G401 (cell line): ENCODE measurements around the gene ZNF462. TPM values are rescaled to one million over a fixed set of nuclear protein-coding genes. Genes with fewer than 3 reads are reported as not detected.
"Not testable (repeated sequence)": the region's sequence is repeated elsewhere in the genome, so short reads cannot be mapped to it uniquely, and the experiment has no call there.

Source experiments
- DNase-seq: peaks from one replicate; pipeline ENCODE4 v3.0.0-alpha.2; 2015; ENCODE audit warnings: low spot score
- in situ Hi-C: cut with HindIII; loops from 2 replicates; pipeline ENCODE4 v1.10.0; 2016; ENCODE audit warnings: low sequenced_read_pairs, mixed read lengths
- total RNA-seq: library from RNA; depleted of rRNA; stranded (reverse); fragments of >200 nt; shearing (Covaris generic); gene quantifications from 2 replicates; pipeline ENCODE4 v1.2.3, GENCODE V29; 2014

ZNF462 gene
- total RNA-seq, 1 experiment from 2014 or later: 0.20 TPM

- in situ Hi-C loops: no loop called here
- no peak for DNase-seq
Observed at GRCh38 chr9:106880863-106881262, 17.9 kb downstream of the ZNF462 start.

DNA sequence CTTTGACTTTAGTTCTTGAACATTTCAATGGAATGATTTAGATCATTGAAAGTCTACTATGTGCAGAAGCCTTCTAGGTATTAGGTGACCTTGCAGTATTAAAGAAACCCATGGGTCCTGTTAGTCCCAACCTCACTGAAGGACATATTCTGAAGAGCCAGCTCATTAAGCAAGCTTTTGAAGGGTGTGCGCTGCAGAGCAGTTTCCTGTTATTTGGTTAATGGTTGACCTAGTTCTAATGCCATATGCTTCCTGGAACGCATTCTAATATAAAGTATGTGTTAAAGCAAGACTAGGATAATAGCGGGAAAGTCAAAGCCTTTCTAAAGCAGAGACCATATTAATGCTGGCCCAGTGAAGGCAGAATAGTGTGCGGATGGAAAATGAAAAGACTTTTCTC lies 20.1 kb downstream of the ZNF462 start:
- peak; percentile 89 for DNase-seq
- in situ Hi-C loops: no loop called here

DNA sequence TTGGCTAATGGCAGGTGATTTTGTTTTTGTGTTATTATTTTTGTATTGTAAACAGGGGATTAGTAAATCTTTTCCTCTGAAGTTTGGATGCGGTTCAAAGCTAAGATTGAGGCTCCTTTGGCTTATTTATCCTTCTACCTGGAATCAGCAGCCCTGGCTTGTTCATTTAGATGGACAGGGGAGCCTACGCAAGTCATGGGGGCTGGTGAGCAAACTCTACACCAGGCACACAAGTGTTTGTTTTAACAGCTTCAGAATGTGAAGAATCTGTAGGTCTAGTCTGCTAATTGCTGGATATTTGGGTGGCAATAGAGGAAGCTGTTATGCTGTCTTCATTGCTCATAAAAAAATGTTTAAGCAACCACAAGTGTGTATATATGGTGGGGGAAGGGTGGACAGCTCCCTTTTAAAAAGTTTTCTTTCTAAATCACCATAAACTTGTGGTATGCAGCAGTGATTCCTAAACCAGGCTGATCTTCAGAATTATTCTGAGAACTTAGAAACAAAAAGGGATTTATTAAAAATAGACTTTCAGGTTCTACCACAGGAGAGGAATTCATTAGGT lies 20.7 kb downstream of the ZNF462 start:
- in situ Hi-C loops: no loop called here
- DNase-seq: peak; percentile 27

- in situ Hi-C loops: no loop called here
- DNase-seq: no peak
Observed at GRCh38 chr9:106885451-106885850, 22.5 kb downstream of the ZNF462 start.

DNA sequence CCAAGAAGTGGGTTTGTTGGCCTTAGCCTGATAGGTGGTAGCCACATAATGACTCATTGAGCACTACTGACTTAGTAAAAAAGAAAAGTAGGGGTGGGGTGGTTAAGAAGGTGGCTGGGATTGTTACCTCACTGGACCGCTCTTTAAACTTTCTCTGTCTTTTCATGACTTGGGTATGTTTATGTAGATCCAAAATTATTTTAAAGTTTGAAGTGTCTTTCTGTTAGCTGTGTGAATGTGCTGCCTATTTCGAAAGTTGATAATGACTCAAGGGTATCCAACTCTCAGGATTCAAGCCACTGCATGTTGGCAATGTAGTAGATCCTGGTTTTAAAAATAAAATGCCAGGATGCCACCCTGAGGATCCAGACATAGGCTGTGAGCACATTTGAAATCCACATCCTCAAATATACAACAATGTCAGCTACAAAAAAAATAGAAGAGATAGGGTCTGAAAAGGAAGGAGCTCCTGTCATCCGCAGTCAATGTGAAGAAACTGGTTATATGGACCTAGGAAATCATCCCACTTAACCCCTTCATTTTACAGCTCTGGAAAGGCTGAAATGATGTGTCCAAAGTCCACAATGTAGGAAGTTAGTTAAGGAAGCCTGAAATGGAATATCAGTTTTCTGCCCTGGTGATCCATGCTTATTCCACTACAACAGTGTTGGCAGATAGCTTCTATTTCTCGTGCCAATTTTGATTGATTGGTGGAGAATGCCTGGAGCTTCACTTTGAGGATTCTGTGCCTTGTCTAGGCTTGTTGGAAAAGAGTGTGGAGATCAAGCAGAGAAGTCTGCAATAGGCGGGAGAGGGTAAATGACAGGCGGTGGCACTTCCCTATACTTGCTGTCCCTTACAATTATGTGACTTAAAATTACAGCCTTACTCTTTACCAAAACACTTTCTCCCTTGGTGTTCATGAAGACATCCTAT lies 23.4 kb downstream of the ZNF462 start:
- in situ Hi-C loops: no loop called here
- no peak for DNase-seq

DNA sequence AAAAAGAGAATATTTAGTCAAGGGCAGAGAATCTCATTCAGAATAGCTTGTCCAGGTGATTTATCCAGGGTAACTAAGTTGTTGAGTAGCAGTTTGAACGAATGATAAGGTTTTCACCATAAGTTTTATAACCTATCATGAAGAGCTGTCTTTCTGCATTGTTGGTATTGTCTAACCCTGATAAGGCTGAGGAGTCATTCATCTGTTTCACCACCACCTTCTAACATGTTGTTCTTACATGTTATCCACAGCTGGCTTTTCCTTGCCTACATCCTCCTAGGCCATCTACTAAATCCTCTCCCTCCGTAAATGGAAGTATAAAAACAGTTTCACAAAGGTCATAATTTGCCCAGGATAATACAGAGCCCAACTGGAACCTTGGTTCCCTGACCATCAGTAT lies 24.1 kb downstream of the ZNF462 start:
- DNase-seq: no peak
- in situ Hi-C loops: no loop called here

- in situ Hi-C loops: no loop called here
- DNase-seq: no peak
Observed at GRCh38 chr9:106889061-106889590, 26.2 kb downstream of the ZNF462 start.

DNA sequence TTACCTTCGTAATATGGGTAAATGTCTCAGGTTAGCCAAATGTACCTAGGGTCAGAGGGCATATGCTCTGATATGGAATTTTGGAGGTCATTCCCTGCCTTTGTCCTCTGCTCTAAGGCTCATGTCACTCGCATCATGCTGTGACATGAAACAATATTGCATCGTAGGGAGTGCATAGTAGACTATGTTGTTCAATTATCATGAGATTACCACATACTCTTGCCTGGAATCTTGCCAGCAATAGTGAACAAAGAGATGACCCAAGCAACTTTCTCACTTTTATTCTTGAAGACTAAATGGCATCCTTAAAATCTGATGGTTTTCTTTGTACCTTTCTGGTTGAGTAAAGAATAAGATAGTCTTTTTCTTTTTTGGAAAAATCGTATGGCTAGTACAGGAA lies 27.6 kb downstream of the ZNF462 start:
- in situ Hi-C loops: no loop called here
- DNase-seq: no peak

DNA sequence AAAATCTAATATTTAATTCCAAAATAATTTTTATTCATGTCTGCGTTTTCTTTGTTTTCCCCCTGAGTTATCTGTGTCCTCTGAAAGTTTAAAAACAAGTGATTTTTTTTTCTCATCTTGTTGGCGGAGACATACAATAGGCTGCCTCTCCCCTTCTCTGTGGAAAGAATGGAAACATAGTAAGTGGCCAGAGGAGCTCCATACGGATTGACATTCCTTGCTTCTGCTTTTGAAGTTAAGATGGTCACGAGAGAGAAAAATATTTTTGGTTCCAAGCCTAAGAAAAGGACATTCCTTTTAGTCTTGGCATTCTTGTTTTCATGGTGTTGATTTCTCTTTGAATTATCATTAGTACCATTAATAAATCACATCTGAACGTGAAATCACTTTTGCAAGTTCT lies 28.3 kb downstream of the ZNF462 start:
- in situ Hi-C loops: no loop called here
- no peak for DNase-seq

DNA sequence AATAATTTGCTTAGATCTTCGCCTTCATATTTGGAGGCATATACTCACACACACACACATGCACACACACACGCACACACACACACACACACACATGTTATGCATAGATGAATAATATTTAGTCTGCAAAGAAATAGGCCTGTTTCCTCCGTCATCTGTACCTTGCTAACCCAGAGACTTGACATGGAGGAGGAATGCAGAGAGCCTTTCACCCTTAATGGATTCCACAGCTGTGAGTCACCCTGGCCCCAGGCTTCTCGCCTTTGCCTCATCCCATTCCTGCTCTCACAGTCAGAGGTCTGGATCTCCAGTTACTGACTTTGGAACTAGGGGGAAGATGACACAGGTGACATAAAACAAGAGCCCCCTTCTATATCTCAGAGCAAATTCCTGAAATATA lies 29.7 kb downstream of the ZNF462 start:
- DNase-seq: no peak
- in situ Hi-C loops: no loop called here

GRCh38 chr9:106893088-106893487 lies 30.1 kb downstream of the ZNF462 start:
- in situ Hi-C loops: no loop called here
- no peak for DNase-seq

DNA sequence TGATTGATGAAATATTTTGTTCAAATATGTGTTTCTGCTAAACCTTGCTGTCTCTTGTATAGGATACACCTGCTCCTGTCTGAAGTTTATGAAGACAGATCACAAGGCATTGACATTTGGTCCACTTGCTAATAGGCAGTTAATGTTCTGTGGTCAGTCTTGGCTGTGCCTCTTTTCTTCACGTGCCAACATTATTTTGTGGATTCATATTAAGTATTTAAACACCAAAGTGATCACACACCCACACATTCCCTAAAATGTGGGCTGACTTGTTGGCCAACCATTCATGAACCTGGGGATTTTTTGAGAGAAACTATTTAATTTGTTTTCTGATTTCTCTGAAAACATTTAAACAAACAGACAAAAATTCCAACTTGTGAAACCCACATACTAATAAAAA lies 33.7 kb downstream of the ZNF462 start:
- DNase-seq: no peak
- in situ Hi-C loops: no loop called here

- no peak for DNase-seq
Observed at GRCh38 chr9:106897236-106897635, 34.3 kb downstream of the ZNF462 start.

GRCh38 chr9:106897751-106898150 lies 34.8 kb downstream of the ZNF462 start:
- in situ Hi-C loops: no loop called here
- DNase-seq: no peak

More at GRCh38 chr9:106897236-106897635, 34.3 kb downstream of the ZNF462 start:
- in situ Hi-C loops: no loop called here

- in situ Hi-C loops, DNase-seq: not testable (repeated sequence)
Observed at GRCh38 chr9:106900523-106900922, 37.6 kb downstream of the ZNF462 start.

DNA sequence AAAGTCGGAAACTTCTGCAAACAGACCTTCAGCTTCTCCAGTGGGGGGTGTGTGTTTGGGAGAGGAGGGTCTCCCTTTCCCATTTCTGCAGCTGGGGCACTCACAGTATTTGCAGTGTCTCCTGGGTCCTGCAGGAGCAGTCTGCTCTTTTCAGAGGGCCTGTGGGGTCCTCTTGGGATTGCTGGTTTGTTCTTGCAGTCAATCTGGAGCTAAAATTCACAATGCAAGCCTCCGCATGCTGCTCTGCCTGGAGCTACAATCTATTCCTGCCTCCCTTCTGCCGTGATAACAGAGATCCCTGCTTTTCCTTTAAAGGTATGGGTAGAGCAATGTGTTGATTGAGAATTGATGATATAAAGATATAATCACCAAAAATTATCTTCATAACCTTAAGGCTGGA lies 43.2 kb downstream of the ZNF462 start:
- in situ Hi-C loops: no loop called here
- DNase-seq: no peak

DNA sequence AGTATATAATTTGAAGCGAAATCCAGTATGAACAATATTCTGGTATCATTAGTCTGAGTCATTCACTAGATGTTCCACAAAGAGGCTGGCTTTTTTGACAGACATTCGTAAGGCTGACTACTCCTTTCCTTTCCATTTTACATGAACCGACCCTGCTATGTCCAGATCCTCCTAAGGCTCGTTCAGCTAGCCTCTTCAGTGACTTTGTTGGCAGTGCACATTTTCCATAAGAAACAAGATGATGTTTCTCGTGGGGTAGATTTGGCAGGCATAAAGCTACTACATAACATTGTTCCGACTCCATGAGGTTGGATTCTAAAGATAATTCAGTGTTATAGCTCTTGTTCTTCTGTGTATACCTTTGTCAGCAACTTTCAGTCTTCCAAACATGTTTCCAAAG lies 49.0 kb downstream of the ZNF462 start:
- DNase-seq: no peak
- in situ Hi-C loops: no loop called here

- no peak for DNase-seq
Observed at GRCh38 chr9:106913276-106913675, 50.3 kb downstream of the ZNF462 start.

DNA sequence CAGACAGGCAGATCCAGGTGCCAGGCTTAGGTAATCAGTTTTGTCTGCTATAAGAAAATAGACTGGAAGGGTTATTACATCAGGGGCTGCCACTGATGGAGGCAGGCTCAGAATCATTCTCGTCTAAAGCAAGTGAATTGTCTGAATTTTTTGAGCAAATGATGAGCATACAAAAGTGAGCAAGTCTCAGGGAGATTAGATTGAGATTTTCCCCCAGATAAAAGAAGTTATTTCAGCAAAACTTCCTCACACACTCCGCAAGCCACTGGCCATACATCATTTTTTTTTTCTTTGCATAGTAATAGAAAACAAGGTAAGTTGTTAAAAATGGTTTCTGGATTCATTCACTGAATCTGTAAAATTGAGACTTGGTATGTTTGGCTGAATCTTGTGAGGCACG lies 52.9 kb downstream of the ZNF462 start:
- no peak for DNase-seq
- in situ Hi-C loops: no loop called here

More at GRCh38 chr9:106913276-106913675, 50.3 kb downstream of the ZNF462 start:
- in situ Hi-C loops: no loop called here

DNA sequence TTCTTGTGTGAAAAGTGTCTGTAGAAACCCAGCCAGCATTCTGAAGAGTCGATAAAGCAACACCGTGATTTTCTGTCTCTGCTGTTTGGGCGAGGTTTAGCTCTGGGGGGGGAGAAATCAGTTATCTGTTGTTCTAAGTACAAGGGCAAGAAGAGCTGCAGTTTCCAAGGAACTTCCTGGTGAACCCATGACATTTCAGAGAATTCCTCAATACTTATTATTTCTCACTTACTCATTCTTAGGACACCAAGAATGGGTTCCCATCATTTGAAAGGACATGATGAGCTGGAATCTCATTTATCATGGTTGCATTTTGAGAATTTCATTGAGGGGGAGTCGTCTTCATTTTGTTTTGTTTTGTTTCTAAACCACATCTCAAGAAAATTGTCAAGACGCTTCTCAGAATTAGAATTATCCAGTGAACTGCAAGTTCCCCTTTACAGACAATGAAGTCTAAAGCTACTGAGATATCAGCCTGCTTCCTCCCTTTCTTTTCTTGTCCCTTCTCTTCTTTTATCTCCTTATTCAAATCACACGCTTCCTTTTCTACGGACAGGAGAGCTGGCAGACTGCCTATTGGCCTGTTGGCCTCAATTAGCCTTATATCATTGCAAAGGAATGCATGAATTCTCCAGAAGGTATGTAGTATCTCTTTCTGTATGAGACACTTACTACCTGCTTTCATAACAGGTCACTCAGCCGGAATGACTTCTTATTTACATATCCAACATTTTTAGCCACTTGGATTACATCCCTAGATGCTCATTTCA lies 53.7 kb downstream of the ZNF462 start:
- peak; percentile 37 for DNase-seq
- in situ Hi-C loops: no loop called here
